HG03439 (cell line): Measurements from ENCODE around the gene ATPAF1.

Experiments used
- ATAC-seq: cut with Tn5 transposase; IDR thresholded peaks from one replicate; pipeline ENCODE4 v1.9.1; 2021; ENCODE audit warnings: mild to moderate bottlenecking, moderate library complexity; ENCODE audit not compliant: unreplicated experiment

ATPAF1 gene

GRCh38 chr1:46594063-46594462, 74.1 kb downstream of the ATPAF1 start:
- no peak for ATAC-seq

- ATAC-seq: no peak
These were observed 75.3 kb downstream of the ATPAF1 start for GRCh38 chr1:46592823-46593222.

- ATAC-seq: no peak
These were observed 78.6 kb downstream of the ATPAF1 start for GRCh38 chr1:46589529-46589928.

- no peak for ATAC-seq
These were observed 81.1 kb downstream of the ATPAF1 start for GRCh38 chr1:46587069-46587468.

- no peak for ATAC-seq
These were observed 82.7 kb downstream of the ATPAF1 start for GRCh38 chr1:46585312-46585938.

- no peak for ATAC-seq
These were observed 84.7 kb downstream of the ATPAF1 start for GRCh38 chr1:46583494-46583893.

GRCh38 chr1:46582972-46583371, 85.2 kb downstream of the ATPAF1 start:
- ATAC-seq: no peak
